ENCODE measurements around the gene EIPR1.

EIPR1 gene

DNA sequence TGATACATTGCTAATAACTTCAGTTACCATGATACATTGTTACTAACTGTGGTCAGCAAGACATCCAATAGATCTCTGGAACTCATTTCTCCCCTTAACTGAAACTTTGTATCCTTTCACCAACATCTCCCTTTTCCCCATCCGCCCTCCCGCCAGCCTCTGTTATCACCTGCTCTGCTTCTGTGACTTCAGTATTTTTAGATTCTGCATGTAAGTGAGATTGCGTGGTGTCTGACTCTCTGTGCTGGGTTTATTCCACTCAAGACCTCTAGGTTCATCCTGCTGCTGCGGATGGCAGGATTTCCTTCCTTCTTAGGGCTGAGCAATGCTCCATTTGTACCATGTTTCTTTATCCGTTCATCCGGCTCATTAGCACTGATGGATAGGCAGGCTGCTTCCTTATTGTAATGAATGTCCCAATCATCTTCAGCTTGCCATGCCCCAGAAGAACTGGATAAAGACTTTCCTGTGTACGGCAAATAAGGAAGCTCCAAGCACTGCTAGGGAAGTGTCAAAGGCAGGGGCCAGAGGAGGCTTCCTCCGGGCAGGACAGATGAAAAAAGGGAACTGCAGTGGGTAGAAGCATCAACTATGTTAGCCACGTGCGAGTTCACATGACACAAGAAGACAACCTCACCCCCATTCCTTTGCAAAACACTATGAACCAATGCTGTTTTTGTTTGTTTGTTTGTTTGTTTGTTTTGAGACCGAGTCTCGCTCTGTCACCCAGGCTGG, 113.4 kb downstream of the EIPR1 start:
- no peak overlapping the region for H3K27ac ChIP-seq
- TF ChIP-seq, protein P1, sequence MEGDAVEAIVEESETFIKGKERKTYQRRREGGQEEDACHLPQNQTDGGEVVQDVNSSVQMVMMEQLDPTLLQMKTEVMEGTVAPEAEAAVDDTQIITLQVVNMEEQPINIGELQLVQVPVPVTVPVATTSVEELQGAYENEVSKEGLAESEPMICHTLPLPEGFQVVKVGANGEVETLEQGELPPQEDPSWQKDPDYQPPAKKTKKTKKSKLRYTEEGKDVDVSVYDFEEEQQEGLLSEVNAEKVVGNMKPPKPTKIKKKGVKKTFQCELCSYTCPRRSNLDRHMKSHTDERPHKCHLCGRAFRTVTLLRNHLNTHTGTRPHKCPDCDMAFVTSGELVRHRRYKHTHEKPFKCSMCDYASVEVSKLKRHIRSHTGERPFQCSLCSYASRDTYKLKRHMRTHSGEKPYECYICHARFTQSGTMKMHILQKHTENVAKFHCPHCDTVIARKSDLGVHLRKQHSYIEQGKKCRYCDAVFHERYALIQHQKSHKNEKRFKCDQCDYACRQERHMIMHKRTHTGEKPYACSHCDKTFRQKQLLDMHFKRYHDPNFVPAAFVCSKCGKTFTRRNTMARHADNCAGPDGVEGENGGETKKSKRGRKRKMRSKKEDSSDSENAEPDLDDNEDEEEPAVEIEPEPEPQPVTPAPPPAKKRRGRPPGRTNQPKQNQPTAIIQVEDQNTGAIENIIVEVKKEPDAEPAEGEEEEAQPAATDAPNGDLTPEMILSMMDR (conservative IDR thresholded peaks at IDR 0.05): no peak
- TF ChIP-seq ZFX (IDR thresholded peaks at IDR 0.05): no peak

- no peak overlapping the region for H3K27ac ChIP-seq
- TF ChIP-seq, protein P1 (conservative IDR thresholded peaks at IDR 0.05): no peak
- no peak for TF ChIP-seq ZFX (IDR thresholded peaks at IDR 0.05)
Observed at GRCh38 chr2:3263487-3263886, 114.1 kb downstream of the EIPR1 start.

GRCh38 chr2:3262437-3263388, 114.9 kb downstream of the EIPR1 start:
- TF ChIP-seq ZFX (IDR thresholded peaks at IDR 0.05): no peak
- TF ChIP-seq, protein P1 (conservative IDR thresholded peaks at IDR 0.05): no peak
- H3K27ac ChIP-seq: no peak overlapping the region

DNA sequence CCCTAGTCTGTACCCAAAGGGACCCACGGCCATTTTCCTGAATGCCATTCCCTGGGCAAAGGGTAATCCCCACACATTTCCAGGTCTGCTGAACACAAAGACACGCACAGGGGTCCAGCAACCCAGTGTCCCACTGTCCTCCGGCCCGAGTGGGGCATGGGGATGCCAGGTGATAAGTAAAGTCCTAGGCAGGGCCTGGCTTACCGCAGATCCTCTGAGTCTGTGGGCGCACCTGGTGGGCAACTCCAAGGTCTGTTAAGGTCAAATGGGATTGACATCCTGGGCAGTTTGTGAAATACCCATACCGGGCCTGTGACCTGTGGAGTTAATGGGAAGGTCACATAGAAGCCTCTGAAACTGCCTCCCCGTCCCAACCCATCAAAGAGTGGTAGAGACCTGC, 116.1 kb downstream of the EIPR1 start:
- no peak overlapping the region for H3K27ac ChIP-seq
- TF ChIP-seq ZFX (IDR thresholded peaks at IDR 0.05): no peak
- TF ChIP-seq, protein P1 (conservative IDR thresholded peaks at IDR 0.05): no peak

DNA sequence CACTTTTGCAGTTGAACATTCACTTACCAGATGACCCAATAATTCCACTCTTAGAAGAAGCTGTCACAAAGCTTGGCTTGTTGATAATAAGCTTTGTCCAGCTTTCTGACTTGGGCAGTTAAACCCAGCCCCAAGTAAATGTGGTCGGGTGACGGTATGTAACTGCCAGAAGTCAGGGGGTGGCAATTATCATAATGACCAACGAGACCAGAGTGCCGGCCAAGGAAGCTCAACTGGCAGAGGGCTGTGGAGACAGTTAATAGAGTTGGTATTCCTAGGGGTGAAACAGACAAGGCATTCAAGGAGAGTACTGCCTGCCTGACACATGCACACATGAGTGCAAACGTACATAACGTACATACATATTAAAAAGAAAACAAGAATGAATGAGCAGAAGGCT, 116.7 kb downstream of the EIPR1 start:
- H3K27ac ChIP-seq: no peak overlapping the region
- TF ChIP-seq, protein P1 (conservative IDR thresholded peaks at IDR 0.05): no peak
- no peak for TF ChIP-seq ZFX (IDR thresholded peaks at IDR 0.05)

DNA sequence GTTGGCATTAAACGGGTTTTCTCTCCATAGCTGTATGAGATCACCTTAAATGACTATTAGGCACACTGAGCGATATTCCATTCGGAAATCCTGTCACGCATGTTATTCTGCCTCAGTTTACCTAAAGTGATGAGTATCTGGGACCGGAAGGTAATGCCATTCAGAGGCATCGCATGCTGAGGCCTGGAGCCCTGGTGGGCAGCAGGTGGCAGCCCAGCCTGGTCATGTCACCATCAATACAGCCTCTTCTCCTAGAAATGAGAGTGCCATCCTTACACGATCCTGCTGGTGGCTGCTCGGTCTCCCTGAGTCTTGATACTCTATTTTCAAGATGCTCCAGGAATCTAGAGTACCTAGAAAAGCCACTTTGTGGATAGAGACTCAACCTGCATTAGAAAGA, 119.8 kb downstream of the EIPR1 start:
- no peak for TF ChIP-seq ZFX (IDR thresholded peaks at IDR 0.05)
- TF ChIP-seq, protein P1 (conservative IDR thresholded peaks at IDR 0.05): no peak
- no peak overlapping the region for H3K27ac ChIP-seq

DNA sequence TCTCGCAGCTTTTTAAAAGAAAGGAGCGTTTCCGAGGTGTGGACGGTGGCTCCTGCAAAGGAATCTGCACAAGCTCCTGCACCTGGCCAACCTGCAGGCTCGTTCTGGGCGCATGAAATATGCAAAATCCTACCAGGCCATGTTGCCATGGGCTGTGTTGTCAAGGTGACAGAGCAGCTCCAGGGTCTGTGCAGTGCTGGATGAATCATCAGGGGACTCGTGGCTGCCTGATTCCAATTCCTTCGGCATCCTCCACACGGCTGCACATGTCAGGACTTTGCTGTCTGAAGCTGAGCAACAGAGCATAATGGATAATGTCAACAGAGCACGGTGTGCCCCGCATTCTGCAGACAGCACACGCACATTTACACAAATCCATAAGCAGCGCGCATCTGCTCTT, 120.5 kb downstream of the EIPR1 start:
- TF ChIP-seq, protein P1 (conservative IDR thresholded peaks at IDR 0.05): no peak
- TF ChIP-seq ZFX (IDR thresholded peaks at IDR 0.05): no peak
- no peak overlapping the region for H3K27ac ChIP-seq
